ENCODE measurements around the gene ABL1.
A peak's percentile ranks its signal among the peaks of the same experiment; 100 is the strongest.

The ABL1 gene

DNA sequence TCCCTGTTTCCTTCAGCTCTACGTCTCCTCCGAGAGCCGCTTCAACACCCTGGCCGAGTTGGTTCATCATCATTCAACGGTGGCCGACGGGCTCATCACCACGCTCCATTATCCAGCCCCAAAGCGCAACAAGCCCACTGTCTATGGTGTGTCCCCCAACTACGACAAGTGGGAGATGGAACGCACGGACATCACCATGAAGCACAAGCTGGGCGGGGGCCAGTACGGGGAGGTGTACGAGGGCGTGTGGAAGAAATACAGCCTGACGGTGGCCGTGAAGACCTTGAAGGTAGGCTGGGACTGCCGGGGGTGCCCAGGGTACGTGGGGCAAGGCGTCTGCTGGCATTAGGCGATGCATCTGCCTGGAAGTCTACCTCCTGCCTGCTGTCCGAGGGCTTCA is 27.7 kb downstream of the ABL1 start:
- no peak overlapping the region for H3K4me3 ChIP-seq (ENCODE audit: low read length)
- DNase-seq (ENCODE audit: low read depth), result no peak
- TF ChIP-seq CTCF (conservative IDR thresholded peaks at IDR 0.05; ENCODE audit: low read depth, low read length), result no peak

GRCh38 chr9:130864541-130864940 is 29.5 kb downstream of the ABL1 start:
- peak; percentile 0 for TF ChIP-seq CTCF (conservative IDR thresholded peaks at IDR 0.05; ENCODE audit: low read depth, low read length)
- DNase-seq (ENCODE audit: low read depth), result no peak

DNA sequence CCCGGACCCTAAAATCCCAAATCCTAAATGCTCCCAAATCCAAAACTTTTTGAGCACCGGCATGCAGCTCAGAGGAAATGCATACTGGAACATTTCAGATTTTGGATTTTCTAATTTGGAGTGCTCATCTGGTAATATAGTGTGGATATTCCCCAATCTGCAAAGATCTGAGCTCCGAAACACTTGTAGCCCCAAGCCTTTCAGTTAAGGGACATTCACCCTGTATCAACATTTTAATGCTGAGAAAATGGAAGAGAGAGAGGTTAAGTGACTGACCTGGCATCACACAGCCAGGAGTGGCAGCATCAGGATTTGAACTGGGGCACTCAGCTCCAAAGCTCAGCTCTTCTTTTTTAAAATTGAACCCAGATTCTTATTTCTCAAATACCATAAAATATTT is 30.9 kb downstream of the ABL1 start:
- no peak for DNase-seq (ENCODE audit: low read depth)
- no peak overlapping the region for H3K4me3 ChIP-seq (ENCODE audit: low read length)
- no peak for TF ChIP-seq CTCF (conservative IDR thresholded peaks at IDR 0.05; ENCODE audit: low read depth, low read length)

More at GRCh38 chr9:130864541-130864940, 29.5 kb downstream of the ABL1 start:
- no peak overlapping the region for H3K4me3 ChIP-seq (ENCODE audit: low read length)

DNA sequence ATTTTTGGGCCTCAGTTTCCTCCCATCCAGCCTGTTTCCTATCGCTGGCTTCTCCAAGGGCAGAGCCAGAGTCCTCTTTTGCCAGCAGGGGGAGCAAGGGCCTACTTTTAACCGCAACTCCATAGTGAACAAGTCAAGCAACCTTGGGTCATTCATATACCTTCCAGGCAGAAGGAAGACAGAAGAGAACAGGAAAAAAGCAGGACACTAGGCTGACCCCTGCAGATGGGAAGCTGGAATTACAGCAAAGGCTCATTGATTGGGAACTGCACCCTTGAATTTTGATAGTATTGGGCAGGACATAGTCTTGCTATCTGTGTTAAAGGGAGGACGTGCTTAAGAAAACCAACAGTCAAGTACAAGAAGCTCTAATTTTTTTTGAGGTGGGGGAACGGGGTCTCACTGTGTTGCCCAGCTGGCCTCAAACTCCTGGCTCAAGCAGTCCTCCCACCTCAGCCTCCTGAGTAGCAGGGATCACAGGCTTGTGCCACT is 31.5 kb downstream of the ABL1 start:
- no peak for DNase-seq (ENCODE audit: low read depth)
- H3K4me3 ChIP-seq (ENCODE audit: low read length), result peak overlapping the region; percentile 40
- peak; percentile 99 for TF ChIP-seq CTCF (conservative IDR thresholded peaks at IDR 0.05; ENCODE audit: low read depth, low read length)

GRCh38 chr9:130867556-130867955 is 32.5 kb downstream of the ABL1 start:
- TF ChIP-seq CTCF (conservative IDR thresholded peaks at IDR 0.05; ENCODE audit: low read depth, low read length), result no peak
- no peak overlapping the region for H3K4me3 ChIP-seq (ENCODE audit: low read length)
- DNase-seq (ENCODE audit: low read depth), result no peak

GRCh38 chr9:130868230-130868629 is 33.2 kb downstream of the ABL1 start:
- TF ChIP-seq CTCF (conservative IDR thresholded peaks at IDR 0.05; ENCODE audit: low read depth, low read length), result no peak
- H3K4me3 ChIP-seq (ENCODE audit: low read length), result no peak overlapping the region
- DNase-seq (ENCODE audit: low read depth), result no peak

DNA sequence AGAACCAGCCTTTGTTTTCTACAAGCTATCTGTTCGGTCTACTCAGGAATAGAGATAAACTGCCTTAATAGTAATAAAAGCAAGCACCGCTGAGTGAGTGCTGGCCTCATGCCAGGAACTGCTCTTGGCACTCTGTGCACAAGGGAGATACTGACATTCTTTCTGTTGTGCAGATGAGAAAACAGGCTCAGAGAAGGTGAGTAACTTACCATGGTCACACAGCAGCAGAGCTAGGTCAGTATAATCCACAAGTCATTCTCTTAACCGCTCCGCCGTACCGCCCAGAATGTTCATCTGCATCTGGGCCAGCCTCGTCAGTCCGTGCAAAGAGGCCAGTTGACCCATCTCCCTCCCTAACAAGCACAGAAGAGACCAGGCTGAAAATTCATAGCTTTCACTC is 34.2 kb downstream of the ABL1 start:
- DNase-seq (ENCODE audit: low read depth), result no peak
- H3K4me3 ChIP-seq (ENCODE audit: low read length), result no peak overlapping the region
- TF ChIP-seq CTCF (conservative IDR thresholded peaks at IDR 0.05; ENCODE audit: low read depth, low read length), result no peak
